ENCODE results near the gene HS3ST3A1.
"Not testable (repeated sequence)": the region's sequence is repeated elsewhere in the genome, so short reads cannot be mapped to it uniquely, and the experiment has no call there.

The HS3ST3A1 gene

DNA sequence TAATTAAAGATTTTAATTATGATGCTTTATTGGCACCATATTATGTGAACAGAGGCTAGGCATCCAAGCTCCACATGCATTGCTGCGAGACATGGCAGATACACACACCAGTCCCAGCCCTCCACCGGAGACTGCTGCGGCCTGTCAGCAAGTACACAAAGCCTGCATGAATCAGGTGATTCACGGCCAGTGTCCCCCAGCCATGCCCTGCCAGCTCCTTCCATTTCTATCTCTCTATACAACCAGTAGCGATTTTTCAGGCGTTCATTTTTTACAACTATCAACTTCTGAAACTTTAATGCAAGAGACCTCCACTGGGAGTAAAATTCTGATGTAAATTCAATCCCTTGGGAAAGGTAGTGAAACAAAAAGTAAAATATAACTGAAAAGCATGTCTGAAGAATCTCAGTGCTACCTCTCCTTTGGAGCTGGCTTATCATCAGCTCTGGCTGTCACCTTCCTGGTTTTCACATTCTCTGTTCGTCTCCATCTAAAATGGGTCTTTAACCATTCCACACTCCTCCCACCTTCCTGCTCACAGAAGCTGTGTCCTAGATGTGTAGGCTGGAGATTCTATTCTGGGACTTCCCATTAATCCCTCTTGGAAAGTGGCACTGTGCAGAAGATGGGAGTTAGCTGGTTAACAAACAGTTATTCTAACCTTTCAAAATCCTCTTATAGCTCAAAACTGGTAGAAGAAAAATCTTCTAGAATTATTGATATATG, 32.2 kb downstream of the HS3ST3A1 start:
- no peak for DNase-seq

DNA sequence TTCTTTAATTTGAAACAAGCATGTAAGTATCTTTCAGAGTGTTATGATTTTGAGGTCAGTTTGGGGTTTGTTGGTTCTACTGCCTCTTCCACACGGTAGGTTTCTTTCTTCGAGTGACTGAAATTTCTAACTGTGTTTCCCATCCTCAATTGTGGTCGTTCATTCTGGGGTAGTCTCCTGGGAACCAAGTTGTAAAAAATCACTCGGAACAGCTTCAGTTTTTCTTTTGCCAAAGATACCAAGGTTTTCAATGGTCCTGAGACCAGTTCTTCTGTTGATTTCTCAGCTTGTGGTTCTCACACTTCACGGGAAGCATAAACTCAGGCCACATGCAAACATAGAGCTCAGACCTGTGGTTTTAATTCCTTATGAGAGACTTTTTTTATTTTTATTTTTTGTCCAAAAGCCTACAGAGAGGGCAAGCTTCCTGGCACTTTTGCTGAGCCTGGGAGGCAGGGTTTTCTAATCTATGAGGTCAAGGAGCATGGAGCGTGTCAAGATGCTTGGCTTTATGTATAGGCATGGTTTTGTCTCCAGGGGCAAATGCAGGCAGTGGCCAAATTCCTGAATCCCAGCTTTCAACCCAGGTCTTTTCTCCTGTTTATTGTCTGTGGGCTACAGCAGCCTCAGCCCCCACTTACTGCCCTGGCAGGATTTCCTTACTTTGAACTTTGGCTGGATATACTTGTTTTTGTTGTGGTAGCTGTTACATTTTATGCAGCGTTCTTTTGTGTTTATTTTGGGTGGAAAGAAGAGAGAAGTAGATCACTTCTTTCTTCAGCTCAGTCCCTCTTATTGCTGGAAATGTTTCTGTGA, 32.9 kb downstream of the HS3ST3A1 start:
- DNase-seq = no peak

DNA sequence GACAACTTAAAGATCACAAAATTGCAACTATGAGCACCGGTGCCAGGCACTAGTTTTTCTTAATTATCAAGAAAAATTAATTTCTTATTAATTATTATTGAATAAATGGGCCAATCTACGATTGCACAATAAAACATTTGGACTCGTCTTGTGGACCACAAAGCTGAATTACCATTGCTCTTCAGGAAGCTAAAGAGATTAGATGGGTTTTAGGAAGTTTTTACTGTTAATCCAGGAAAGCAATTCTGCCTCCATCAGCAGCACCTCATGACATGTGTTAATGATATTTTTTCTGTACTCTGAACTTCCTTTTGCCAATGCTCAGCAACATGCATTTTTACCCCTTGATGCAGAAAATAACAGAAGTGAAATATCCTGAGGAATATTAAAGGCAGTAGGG, 37.9 kb downstream of the HS3ST3A1 start:
- no peak for DNase-seq

DNA sequence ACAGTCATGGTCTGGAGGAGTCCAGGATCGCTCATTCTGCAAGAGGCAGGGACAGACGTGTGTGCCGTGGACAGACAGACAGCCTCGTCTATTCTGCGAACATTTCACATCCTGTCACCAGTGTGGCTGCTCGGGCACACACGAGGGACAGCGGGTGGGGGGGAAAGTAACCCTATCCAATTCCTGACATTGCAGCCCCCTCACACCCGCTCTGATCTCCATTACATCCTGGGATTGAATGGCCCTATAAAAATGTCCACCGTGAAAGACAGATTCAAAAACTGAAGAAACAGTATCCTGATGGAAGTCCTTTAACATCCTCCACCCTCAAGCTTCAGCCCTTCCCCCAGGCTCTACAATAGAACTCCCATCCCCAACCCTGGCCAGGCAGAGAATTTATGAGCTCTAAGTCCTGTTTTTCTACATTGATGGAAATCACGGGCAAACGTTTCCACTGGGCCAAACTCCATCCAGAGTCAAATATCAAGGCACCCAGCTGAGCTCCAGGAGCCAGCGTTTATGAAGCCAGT, 39.4 kb downstream of the HS3ST3A1 start:
- DNase-seq = no peak

DNA sequence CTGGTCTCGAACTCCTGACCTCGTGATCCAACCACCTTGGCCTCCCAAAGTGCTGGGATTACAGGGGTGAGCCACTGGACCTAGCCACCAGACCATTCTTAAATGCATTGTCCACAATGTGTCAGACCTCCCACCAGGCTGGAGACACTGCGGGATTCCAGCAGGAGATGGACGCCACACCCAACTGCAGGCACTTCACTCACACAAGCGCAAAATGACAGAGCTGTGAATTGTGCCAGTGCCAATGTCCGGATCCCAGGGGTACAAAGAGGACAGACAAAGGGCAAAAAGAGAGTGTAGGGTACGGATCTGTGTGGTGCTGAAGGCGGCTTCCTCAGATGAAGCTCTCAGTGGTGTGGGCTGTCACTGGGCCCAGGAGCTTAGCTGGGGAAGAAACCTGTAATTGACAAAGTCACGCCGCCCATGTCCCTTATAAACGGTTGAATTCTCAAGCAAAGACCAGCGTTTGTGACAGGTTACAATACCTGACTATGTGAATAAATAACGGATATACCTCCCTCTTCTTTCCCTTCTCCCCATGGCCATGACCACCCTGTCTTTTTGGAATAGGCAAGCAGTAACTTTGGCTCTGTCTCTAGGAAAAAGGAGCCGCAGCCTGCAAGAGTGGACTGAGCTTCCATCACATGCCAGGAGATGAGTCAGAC, 40.0 kb downstream of the HS3ST3A1 start:
- DNase-seq = no peak

DNA sequence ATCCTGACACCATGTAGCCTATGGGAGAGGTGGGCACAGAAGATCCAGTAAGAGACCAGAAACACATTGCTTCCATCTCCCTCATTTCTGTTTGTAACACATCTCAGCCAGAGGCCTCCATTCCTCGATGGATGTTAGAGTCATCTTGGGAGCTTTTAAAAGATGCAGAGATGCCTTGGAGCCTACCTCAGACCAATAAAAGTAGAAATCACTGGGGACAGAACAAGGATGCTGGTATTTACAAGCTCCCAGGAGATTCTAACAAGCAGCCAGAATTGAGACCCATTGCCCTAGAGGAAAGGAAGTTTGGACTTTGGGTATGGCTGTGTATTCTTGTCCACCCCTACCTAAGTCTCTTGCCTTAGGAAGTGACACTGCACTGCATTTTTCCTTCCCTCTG, 40.8 kb downstream of the HS3ST3A1 start:
- no peak for DNase-seq

DNA sequence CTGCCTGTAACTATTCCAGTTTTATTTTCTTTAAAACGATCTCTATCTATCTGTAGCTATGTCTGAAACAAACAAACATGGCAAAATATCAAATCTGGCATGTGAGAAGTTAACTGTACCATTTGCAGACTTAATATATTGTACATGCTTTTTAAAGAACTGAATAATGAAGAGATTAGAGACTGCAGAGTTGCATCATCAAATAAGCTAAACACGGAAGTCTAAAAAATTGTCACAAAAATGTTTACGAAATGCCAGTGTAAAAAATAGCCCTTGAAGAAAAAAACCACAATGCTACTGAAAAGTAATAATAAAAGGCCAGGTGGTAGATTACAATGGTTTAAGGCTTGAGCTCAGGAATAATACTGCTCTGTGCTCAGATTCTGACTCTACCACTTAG, 43.1 kb downstream of the HS3ST3A1 start:
- no peak for DNase-seq

DNA sequence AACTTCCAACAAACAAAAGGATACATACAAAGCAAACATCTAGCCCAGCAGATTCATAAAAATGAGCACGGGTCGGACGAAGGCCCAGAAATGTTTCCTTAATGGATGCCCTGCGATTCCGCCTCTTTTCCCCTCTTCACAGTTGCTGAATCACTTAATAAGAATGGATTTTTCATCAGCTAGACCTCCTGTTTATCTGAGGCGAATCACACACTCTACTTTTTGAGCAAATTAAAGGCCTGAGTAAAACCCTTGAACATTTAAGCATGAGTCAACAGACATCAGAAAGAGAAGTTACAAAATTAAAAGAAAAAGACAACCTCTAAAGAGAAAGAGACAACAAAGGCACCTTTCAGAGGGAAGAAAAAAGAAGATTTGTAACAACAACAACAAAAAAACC, 44.7 kb downstream of the HS3ST3A1 start:
- no peak for DNase-seq

DNA sequence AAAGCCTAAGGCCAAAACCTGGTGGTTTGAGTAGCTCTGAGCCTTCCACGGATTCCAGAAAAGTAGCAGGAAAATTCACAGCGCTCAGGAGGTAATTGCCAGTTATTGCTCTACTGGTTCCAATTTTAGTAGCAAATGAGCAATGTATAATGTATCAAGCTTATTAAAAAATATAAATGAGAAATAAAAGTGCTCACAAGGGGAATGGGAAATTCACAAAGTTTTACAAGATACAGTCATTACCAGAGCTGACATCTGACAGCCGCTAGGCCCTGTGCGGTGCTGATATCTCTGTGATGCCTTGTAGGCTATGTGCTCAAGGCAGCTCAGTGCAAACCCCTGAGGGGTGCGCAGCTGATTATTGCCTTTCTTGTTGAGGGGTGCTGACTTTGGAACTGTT, 47.5 kb downstream of the HS3ST3A1 start:
- no peak for DNase-seq

DNA sequence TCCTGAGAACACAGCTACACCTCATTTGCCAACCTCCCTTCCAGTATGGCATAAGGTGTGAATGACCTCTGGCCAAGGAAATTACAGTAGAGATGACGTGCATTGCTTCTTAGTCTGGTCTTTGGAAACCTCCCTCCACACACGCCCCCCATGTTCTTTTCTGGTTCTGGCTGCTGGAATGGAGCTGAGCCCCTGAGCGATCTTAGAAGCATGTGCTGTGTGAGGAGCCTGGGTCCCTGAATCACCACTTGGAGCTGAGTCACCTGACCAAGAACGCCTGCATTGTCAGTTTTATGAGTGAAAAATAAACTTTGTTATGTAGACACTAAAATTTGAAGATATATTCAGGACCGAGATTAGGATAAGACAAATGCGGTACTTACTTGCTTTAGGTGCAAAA, 51.4 kb downstream of the HS3ST3A1 start:
- DNase-seq = no peak

DNA sequence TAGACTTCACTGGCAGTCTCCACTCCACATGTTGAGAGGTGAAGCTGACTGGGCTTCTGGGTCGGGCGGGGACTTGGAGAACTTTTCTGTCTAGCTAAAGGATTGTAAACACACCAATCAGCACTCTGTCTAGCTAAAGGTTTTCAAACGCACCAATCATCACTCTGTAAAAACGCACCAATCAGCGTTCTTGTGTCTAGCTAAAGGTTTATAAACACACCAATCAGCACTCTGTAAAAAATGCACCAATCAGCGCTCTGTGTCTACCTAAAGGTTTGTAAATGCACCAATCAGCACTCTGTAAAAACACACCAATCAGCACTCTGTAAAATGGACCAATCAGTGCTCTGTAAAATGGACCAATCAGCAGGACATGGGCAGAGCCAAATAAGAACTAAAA, 53.2 kb downstream of the HS3ST3A1 start:
- not testable (repeated sequence) for DNase-seq

DNA sequence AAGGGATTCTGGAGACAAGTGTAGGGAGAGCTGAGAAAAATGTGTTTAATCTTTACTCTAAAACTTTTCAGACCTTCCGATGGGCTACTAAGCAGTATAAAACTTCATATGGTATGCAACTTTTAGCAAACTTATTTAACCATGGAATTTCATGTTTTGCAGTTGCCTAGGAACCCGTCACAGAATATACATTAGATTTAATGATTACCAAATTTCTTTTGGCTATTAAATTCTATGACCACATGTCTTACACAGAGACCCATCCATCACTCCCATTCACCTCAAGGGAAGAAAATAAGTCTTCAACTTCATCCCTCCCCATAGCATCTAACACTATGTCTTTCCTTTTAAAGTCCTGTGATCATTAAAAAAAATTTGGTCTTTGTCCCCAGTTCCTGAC, 54.9 kb downstream of the HS3ST3A1 start:
- no peak for DNase-seq

DNA sequence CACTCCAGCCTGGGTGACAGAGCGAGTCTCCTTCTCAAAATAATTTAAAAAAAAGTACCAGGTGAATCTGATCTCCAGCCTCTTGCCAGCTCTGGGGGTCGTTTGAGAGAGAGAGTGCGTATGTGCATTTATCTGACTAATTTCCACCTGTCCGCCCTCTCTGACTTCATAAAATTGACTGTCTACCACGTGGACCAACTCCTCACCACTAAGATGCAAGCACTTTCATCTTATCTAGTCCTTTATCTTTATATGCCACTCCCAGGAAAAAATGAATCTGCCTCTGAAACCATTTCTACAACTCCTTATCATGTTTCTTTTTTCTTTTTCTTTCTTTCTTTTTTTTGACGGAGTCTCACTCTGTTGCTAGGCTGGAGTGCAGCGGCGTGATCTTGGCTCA, 55.8 kb downstream of the HS3ST3A1 start:
- DNase-seq = no peak

DNA sequence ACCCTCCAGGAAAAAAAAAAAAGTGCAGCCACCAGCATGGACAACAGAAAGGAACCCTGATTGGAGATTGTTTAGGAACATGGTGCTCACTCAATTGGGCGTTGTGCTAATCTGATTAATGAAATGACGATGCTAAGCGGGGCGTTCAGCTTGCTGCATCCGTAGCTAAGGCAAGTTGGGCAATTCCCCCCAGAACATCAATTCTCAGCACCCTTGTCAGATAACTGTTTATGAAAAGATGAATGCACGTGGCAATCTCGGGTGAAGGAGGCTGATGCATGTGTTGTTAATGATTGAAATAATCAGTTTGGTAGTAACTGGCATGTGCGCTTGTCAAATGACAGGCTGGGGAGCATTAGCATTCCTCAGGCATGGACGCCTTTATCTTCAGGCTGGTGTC, 57.0 kb downstream of the HS3ST3A1 start:
- no peak for DNase-seq

DNA sequence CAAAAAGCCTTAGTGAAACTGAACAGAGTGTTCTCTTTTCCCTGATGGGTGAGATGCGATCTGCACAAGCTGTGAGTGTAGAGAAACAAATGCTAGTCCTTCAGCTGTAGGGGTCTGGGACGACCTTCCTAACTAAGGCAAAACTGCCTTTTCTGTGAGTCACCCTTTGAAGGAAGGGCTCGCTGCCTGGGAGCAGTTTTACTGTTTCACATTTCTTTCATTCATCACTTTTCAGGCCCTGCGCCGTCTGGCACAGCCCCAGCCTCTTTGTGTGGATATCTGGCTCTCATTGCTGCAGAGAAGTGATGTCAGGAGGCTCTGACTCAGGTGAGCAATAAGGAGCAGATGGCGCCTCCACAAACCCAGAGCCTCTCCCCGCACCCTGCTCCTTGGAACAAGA, 57.4 kb downstream of the HS3ST3A1 start:
- no peak for DNase-seq

DNA sequence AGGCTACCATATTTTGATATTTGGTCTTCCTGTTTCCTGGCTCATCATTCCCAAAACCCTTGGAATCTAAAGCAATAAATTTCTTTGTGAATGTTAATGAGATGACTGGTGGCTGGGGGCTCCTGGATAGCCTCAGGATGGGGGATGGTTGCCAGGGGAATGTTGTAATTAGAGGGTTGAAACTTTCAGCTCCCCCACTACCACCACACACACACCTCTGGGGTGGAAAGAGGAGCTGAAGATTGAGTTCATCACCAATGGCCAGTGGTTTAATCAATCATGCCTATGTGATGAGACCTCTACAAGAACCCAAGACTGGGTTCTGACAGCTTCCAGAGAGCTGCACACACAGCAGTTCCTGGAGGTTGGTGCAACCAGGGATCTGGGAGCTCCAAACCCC, 59.1 kb downstream of the HS3ST3A1 start:
- DNase-seq = no peak

DNA sequence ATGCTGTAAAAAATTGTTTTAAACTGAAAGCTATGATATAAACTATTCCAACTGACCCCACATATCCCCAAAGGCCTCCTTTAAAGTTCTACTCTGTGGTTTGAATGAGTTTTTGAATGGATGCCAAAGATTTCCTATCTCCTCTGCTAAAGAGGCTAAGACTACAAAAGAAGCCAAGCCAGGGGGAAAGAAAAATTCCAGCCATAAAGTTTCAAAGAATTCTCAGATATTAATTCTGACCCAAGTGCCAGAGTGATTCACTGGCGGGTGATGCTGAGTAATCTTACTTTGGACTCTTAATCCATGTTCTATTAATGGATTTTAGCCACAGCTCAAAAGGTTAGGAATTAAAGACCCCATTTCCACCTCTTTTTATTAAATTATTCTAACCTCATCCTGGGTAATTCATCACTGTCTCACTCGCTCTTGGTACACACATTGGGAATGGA, 60.7 kb downstream of the HS3ST3A1 start:
- no peak for DNase-seq

DNA sequence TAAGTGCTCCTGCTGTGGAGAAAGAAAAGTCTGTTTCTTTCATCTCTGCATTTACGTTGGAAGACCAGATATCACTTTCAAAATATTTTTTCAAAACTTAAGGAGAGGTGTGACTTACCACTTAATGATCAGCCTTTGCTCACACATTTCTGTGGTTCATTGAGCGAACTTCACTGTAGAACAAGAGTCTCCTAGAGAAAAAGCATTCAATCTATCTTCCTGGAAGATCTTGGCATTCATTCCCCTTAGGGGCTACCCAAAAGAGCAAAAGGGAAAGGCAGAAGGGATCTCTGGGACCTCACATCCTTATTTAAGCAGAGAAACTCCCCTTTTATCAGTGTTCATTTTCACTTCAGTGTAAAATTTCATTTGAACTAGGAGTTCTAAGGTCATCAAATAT, 61.2 kb downstream of the HS3ST3A1 start:
- DNase-seq = no peak

DNA sequence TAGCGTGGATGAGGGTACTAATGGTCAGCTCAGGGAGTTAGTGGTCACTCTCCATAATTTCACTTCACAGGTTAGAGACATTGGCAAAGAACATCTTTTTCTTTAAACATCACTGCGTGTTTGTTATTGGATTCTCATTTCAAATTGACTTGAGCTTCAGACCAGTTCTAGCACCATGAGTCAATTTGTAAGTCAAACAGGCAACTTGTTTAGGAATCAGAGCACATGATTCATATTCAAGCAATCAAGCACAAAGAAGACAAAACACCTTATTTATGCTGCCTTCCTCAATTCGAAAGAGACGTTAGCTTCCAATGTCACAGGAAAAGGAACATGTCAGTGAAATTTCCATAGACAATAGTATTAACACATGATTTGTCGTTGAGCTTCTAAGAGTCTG, 62.3 kb downstream of the HS3ST3A1 start:
- DNase-seq = no peak

DNA sequence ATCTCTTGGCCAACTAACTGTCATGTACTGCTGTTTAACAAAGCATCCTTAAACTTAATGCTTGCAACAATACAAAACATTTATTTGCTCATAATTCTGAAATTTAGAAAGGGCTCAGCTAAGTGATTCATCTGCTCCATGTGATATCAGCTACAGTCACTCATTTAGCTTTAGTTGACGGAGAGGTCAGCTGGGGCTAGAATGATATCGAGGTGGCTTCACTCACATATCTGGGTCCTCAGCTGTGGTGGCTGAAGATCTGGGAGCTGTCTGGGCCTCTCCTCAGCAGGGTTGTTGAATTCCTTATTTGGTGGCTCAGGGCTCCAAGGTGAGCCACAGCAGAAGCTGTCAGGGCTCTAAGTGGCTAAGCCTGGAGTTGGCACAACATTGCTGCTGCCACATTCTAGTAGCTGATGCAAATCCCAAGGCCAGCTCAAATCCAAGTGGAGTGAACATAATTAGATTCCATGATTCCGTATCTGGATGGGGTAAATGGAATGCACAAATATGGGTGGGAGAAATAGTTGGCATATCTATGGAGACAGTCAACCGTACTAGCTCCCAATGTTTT, 62.8 kb downstream of the HS3ST3A1 start:
- DNase-seq = no peak

DNA sequence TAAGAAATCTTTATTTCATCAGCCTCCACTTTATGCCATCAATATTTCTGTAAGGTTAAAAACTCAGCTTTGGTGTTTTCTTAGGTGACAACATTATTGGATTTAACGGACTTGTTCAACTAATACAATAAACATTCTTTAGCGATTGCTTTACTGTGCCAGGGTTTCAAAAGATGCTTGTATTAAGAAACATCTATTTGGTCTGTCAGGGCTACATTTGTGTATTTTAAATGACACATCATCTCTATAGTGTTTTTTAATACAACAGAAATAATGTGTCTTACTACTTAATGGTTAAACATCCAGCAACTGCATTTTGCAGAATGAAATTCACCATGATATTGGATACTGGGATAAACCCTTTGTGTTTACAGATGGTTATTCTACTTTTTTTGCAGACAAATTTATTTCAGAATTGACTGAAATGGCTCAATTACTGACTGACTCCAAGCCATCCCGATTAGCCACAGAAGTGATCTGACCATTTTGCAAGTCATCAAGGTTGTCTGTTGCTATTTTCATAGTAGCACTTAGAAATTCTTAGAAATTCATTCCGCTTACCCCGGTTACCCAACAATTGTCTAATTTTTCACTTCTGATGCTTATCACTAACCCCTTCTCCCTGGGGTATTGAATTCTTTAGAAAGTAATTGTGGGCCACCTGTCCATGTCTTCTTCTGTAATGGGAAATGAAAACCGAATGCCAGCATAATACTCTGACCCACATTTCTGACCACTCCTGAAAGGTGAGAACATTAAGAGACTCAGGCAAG, 63.7 kb downstream of the HS3ST3A1 start:
- DNase-seq = no peak

DNA sequence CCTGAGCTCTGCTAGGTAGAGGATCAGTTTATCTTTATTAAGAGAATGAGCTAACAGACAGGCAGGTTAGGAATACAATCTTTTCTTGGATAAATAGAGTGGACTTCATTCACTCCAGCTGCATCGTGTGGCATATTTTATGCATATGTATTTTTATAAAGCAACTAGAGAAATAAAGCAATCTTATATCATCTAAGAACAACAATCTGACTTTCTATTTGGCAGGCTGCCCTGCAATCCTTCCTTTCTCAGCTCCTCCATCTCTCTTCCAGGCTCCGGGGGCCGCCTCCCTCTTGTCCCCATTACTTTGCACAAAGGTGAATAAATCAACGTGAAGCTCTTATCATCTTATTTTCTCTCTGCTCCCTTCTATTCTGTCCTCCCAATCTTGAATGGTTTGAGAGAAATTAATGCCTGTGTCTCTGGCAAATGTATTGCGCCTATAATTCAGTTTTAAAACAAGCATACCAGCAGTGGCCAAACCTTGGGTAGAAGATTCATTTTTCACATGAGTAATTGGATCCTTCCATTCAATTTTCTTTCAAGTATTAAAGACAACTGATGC, 64.5 kb downstream of the HS3ST3A1 start:
- DNase-seq = no peak

Measured in CD4-positive, alpha-beta T cell treated with Interleukin-15 for 1 hour (primary cell).